Measurements from ENCODE around the gene BAZ2A. TPM values are rescaled to one million over a fixed set of nuclear protein-coding genes. Genes with fewer than 3 reads are reported as not detected.
A peak's percentile ranks its signal among the peaks of the same experiment; 100 is the strongest.
"Not testable (repeated sequence)": the region's sequence is repeated elsewhere in the genome, so short reads cannot be mapped to it uniquely, and the experiment has no call there.

The BAZ2A gene
- 46.9 TPM for polyA plus RNA-seq

- peaks cover 1% of the 10 kb centered on the region for H3K27me3 Mint-ChIP-seq
- H3K27ac Mint-ChIP-seq: peak within 1 kb of the TSS; percentile 91 to 98 (median 96)
- no peaks in the 10 kb centered on the region for H3K9me3 Mint-ChIP-seq
- peaks cover 3% of the 10 kb centered on the region for H3K36me3 Mint-ChIP-seq
- peaks cover 45 to 65% (median 49%) of the 10 kb centered on the region in 3 donors for H3K4me1 Mint-ChIP-seq
- peak within 1 kb of the TSS; percentile 88 to 97 (median 94) for H3K4me3 Mint-ChIP-seq
Observed at GRCh38 chr12:56630180-56630632, at the start of gene BAZ2A. TSS of gene BAZ2A (minus strand) at chr12:56630326. CDS start at chr12:56617530, 12,796 bp downstream.

GRCh38 chr12:56678852-56679251 lies 48.7 kb upstream of the BAZ2A start:
- Mint-ChIP-seq H3K4me1 (peaks cover 30 to 44% (median 38%) of the 10 kb centered on the region in 3 donors), H3K27ac (peak overlapping the region in 2 of 3 donors; percentile 59 to 88), H3K4me3 (peak overlapping the region in 2 of 4 donors; percentile 55 to 71)

GRCh38 chr12:56677680-56678079 lies 47.6 kb upstream of the BAZ2A start:
- H3K9me3 Mint-ChIP-seq: no peaks in the 10 kb centered on the region
- peak overlapping the region in 3 of 4 donors; percentile 30 to 73 (median 37) for H3K4me3 Mint-ChIP-seq
- H3K27ac Mint-ChIP-seq: peak overlapping the region; percentile 7 to 88 (median 84)
- H3K4me1 Mint-ChIP-seq: peaks cover 35 to 44% (median 43%) of the 10 kb centered on the region in 3 donors
- no peaks in the 10 kb centered on the region for H3K27me3 Mint-ChIP-seq
- H3K36me3 Mint-ChIP-seq: peaks cover 3% of the 10 kb centered on the region

More at GRCh38 chr12:56678852-56679251, 48.7 kb upstream of the BAZ2A start:
- Mint-ChIP-seq H3K36me3 (peaks cover 3% of the 10 kb centered on the region), H3K27me3 (no peaks in the 10 kb centered on the region), H3K9me3 (no peaks in the 10 kb centered on the region)

GRCh38 chr12:56676851-56677580 lies 46.9 kb upstream of the BAZ2A start:
- no peaks in the 10 kb centered on the region for H3K9me3 Mint-ChIP-seq
- peaks cover 33 to 45% (median 41%) of the 10 kb centered on the region in 3 donors for H3K4me1 Mint-ChIP-seq
- H3K4me3 Mint-ChIP-seq: peak overlapping the region in 1 of 4 donors; percentile 27
- peaks cover 3% of the 10 kb centered on the region for H3K36me3 Mint-ChIP-seq
- H3K27me3 Mint-ChIP-seq: no peaks in the 10 kb centered on the region
- H3K27ac Mint-ChIP-seq: peak overlapping the region in 1 of 3 donors; percentile 88

GRCh38 chr12:56671608-56672007 lies 41.5 kb upstream of the BAZ2A start:
- Mint-ChIP-seq H3K27me3 (no peaks in the 10 kb centered on the region), H3K36me3 (no peaks in the 10 kb centered on the region), H3K4me3 (no peak overlapping the region), H3K27ac (peak overlapping the region in 1 of 3 donors; percentile 28), H3K9me3 (no peaks in the 10 kb centered on the region), H3K4me1 (peaks cover 16 to 21% (median 20%) of the 10 kb centered on the region in 3 donors)

- Mint-ChIP-seq H3K36me3 (peaks cover 2% of the 10 kb centered on the region), H3K4me3 (no peak overlapping the region), H3K27ac (peak overlapping the region in 1 of 3 donors; percentile 53), H3K9me3 (no peaks in the 10 kb centered on the region), H3K4me1 (peaks cover 16 to 18% (median 17%) of the 10 kb centered on the region in 3 donors), H3K27me3 (no peaks in the 10 kb centered on the region)
Observed at GRCh38 chr12:56670836-56671235, 40.7 kb upstream of the BAZ2A start.

GRCh38 chr12:56668197-56668457 lies 38.0 kb upstream of the BAZ2A start:
- H3K36me3 Mint-ChIP-seq: peaks cover 2% of the 10 kb centered on the region
- no peak overlapping the region for H3K4me3 Mint-ChIP-seq
- no peaks in the 10 kb centered on the region for H3K27me3 Mint-ChIP-seq
- H3K4me1 Mint-ChIP-seq: peaks cover 8 to 11% (median 10%) of the 10 kb centered on the region in 3 donors
- no peak overlapping the region for H3K27ac Mint-ChIP-seq
- no peaks in the 10 kb centered on the region for H3K9me3 Mint-ChIP-seq

- H3K27me3 Mint-ChIP-seq: no peaks in the 10 kb centered on the region
- peak overlapping the region in 1 of 3 donors; percentile 31 for H3K27ac Mint-ChIP-seq
- H3K36me3 Mint-ChIP-seq: peaks cover 2% of the 10 kb centered on the region
Observed at GRCh38 chr12:56661979-56662638, 32.0 kb upstream of the BAZ2A start.

GRCh38 chr12:56661560-56661959 lies 31.4 kb upstream of the BAZ2A start:
- Mint-ChIP-seq H3K9me3 (no peaks in the 10 kb centered on the region), H3K36me3 (peaks cover 2% of the 10 kb centered on the region), H3K27me3 (no peaks in the 10 kb centered on the region), H3K4me1 (peaks cover 3 to 12% (median 7%) of the 10 kb centered on the region in 3 donors), H3K4me3 (no peak overlapping the region), H3K27ac (peak overlapping the region in 2 of 3 donors; percentile 25 to 31)

More at GRCh38 chr12:56661979-56662638, 32.0 kb upstream of the BAZ2A start:
- Mint-ChIP-seq H3K4me1 (peaks cover 3 to 12% (median 7%) of the 10 kb centered on the region in 3 donors), H3K4me3 (no peak overlapping the region), H3K9me3 (no peaks in the 10 kb centered on the region)

- peaks cover 1 to 3% (median 2%) of the 10 kb centered on the region in 3 donors for H3K9me3 Mint-ChIP-seq
- peaks cover 3 to 12% (median 7%) of the 10 kb centered on the region in 3 donors for H3K4me1 Mint-ChIP-seq
- no peaks in the 10 kb centered on the region for H3K36me3 Mint-ChIP-seq
- no peaks in the 10 kb centered on the region for H3K27me3 Mint-ChIP-seq
- H3K4me3 Mint-ChIP-seq: no peak overlapping the region
- peak overlapping the region in 1 of 3 donors; percentile 11 for H3K27ac Mint-ChIP-seq
Observed at GRCh38 chr12:56658921-56659320, 28.8 kb upstream of the BAZ2A start.

- Mint-ChIP-seq H3K4me1 (peaks cover 0 to 7% (median 7%) of the 10 kb centered on the region in 3 donors), H3K27me3 (no peaks in the 10 kb centered on the region), H3K27ac (no peak overlapping the region), H3K36me3 (peaks cover 5% of the 10 kb centered on the region), H3K4me3 (no peak overlapping the region), H3K9me3 (peaks cover 4 to 10% (median 6%) of the 10 kb centered on the region in 3 donors)
Observed at GRCh38 chr12:56657416-56658379, 27.6 kb upstream of the BAZ2A start.

- not testable (repeated sequence) for H3K27me3 Mint-ChIP-seq, H3K4me1 Mint-ChIP-seq, H3K9me3 Mint-ChIP-seq, H3K36me3 Mint-ChIP-seq, H3K4me3 Mint-ChIP-seq
- H3K27ac Mint-ChIP-seq: peak overlapping the region in 1 of 3 donors; percentile 39
Observed at GRCh38 chr12:56653781-56654180, 23.7 kb upstream of the BAZ2A start.

GRCh38 chr12:56648023-56648422 lies 17.9 kb upstream of the BAZ2A start:
- Mint-ChIP-seq H3K4me1 (peaks cover 14 to 21% (median 14%) of the 10 kb centered on the region in 3 donors), H3K4me3 (peak overlapping the region in 1 of 4 donors; percentile 82)
- H3K9me3 Mint-ChIP-seq, H3K36me3 Mint-ChIP-seq, H3K27ac Mint-ChIP-seq, H3K27me3 Mint-ChIP-seq: not testable (repeated sequence)

GRCh38 chr12:56645717-56646446 lies 15.8 kb upstream of the BAZ2A start, which contains the start of gene ATP5F1B:
TSS of gene ATP5F1B (minus strand) at chr12:56645984. CDS start at chr12:56645963, 21 bp downstream.
- Mint-ChIP-seq H3K27me3 (no peaks in the 10 kb centered on the region), H3K27ac (peak within 1 kb of the TSS; percentile 49 to 99 (median 68)), H3K4me1 (peaks cover 14 to 21% (median 14%) of the 10 kb centered on the region in 3 donors), H3K9me3 (no peaks in the 10 kb centered on the region), H3K36me3 (peaks cover 2% of the 10 kb centered on the region), H3K4me3 (peak within 1 kb of the TSS; percentile 69 to 97 (median 93))

All from IgD-negative memory B cell (primary cell).